NCI-H2196 (cell line): Measurements from ENCODE around the gene IQCF2.
"Not testable (repeated sequence)": the region's sequence is repeated elsewhere in the genome, so short reads cannot be mapped to it uniquely, and the experiment has no call there.

Experiments used
- DNase-seq: peaks from one replicate; lab custom pipeline; 2025; ENCODE audit not compliant: unreplicated experiment; lab: John Stamatoyannopoulos, UW

The IQCF2 gene

DNA sequence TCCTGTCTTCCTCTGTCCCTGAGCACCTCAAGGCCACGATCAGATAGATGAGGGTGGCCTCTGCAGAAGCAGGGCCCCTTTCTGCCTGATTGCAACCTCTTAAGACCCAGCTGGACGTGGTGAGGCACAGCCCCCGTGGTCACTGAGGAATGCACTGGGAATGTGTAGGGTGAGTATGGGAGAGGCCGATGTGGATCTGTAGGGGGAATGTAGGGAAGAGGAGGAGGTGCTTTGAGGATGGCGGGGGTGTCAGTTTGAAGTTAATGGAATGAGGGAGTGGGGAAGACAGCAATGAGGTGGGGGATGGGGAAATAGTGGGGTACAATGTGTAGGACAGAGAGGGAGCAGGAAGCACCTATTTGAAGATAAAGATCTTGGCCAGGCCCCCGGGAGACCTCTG lies 14.8 kb downstream of the IQCF2 start:
- no peak for DNase-seq

DNA sequence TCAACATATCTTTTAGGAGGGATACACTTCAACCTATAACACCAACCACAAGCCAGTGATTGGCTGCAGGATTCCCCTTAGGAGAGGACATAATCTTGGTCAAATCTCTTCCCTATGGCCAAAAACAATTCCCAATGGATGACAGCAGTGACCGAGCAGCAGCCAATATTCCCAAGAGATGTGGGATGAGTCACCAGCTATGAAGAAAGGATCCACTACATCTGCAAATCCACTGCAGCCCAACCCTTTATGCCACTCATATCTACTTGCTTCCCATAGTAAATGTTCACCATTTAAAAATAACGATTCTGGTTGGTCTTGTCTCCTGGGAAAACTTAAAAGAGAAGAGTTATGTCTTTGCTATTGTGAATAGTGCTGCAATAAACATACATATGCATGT lies 18.5 kb downstream of the IQCF2 start:
- DNase-seq: no peak

DNA sequence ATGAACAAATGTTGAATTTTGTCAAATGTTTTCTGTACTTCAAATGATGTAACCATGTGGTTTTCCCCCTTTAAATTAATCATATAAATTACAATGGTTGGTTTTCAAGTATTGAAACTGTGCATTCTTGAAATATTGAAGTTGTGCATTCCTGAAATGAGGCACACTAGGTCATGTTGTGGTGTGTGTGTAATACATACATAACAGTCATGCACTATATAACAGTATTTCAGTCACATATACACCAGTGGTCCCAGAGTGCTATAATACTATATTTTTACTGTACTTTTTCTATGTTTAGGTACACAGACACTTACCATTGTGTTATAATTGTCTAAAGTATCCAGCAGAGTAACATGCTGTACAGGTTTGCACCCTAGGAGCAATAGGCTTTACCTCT lies 25.0 kb downstream of the IQCF2 start:
- DNase-seq: no peak

GRCh38 chr3:51887620-51888019 lies 26.2 kb downstream of the IQCF2 start:
- DNase-seq: no peak

DNA sequence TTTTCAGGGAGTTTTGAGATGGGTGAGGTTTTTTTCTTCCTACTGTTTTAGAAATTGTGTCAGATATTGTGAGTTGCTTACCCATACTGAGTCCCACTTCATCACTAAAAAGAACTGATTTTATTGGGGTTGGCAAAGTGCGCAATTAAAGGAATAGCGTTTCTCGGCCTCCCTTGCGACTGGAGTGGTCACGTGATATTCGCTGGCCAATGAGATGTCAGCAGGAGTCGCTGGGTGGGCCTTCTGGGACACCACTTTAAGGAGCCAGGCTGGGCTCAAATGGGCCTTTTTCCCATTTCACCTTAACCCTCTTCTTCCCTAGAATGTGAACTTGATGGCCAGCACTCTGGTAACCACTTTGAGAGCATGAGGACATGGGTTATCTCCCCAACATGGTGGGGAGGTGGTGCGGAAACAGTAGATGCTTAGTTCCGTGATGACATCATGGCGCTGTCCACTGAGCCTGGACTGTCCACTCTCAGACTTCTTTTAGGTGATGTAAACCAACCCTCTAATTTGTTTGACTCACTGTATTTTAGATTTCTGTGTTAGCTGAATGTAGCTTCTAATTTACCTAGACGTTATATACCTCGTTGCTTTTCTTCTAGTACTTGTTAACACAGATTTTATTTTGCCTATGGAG lies 27.2 kb downstream of the IQCF2 start:
- no peak for DNase-seq

GRCh38 chr3:51891242-51892039 lies 30.0 kb downstream of the IQCF2 start:
- DNase-seq: no peak

GRCh38 chr3:51894391-51894790 lies 33.0 kb downstream of the IQCF2 start:
- DNase-seq: no peak

DNA sequence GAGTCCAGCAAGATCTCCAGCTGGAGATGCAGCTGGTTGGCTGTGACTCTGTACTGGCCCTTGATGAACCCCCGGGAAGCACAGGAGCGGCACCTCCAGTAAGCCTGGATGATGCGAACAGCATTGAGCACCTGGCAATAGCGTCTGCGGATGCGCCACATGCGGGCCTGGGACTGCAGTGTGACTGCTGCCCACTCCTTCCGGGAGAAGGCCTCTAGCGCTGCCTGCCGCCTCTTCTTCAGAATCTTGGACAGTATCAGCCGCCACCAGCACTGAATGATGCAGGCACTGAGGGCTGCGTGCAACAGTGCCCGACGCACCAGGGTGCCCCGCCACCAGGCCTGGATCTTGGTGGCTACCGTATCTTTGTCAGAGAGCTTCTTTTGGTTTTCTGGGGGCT lies 33.5 kb downstream of the IQCF2 start:
- no peak for DNase-seq

GRCh38 chr3:51896607-51897305 lies 35.3 kb downstream of the IQCF2 start:
- DNase-seq: no peak

GRCh38 chr3:51897391-51897790 lies 36.0 kb downstream of the IQCF2 start:
- no peak for DNase-seq

- not testable (repeated sequence) for DNase-seq
Measured at GRCh38 chr3:51900043-51900442, 38.6 kb downstream of the IQCF2 start.

DNA sequence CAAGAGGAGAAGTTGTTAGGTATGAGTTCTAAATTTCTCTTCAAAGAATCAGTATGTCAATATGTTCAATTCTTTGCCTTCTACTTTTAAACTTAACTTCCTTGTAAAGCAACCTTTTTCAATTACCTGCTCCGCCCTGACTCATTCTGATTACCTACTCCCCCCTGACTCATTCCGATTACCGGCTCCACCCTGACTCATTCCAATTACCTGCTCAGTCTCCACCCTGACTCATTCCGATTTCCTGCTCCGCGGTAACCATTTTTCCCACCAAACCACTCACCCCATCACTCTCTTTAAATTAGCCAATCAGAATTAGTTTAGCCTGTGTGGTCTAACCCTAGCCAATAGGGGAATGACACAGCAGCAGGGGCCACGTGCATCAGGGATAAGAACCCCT lies 40.9 kb downstream of the IQCF2 start:
- DNase-seq: not testable (repeated sequence)

GRCh38 chr3:51904034-51904823 lies 42.8 kb downstream of the IQCF2 start:
- DNase-seq: no peak

DNA sequence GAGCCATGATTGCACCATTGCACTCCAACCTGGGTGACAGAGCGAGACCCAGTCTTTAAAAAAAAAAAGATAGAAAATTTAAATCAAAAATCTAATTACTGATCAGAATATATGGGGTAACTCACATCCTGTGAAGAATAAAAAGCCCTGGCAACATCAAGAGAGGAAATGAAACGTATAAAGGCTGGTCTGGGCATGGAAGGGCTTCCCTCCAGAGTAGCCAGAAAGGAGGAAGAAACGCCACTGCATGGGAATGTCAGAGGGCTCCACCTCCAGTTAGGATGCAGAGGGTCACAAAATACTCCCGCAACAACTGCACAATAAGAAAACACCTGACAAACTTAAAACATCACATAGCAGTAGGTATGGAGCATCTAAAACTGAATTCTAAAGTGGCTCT lies 46.6 kb downstream of the IQCF2 start:
- DNase-seq: no peak
